Hepatocyte (in vitro differentiated cells): ENCODE results near the gene JARID2. TPM values are rescaled to one million over a fixed set of nuclear protein-coding genes. Genes with fewer than 3 reads are reported as not detected.

Source experiments
- DNase-seq: peaks from one replicate; pipeline ENCODE4 v3.0.0-alpha.2; 2016; ENCODE audit warnings: low spot score
- H2AFZ ChIP-seq: fragments of 200-600 bp; sonication (generic); 2 replicates; pipeline ENCODE4 v1.6.0; 2016; ENCODE audit warnings: antibody characterized with exemption, mild to moderate bottlenecking
- H3K27ac ChIP-seq: fragments of 200-600 bp; sonication (generic); 2 replicates; pipeline ENCODE4 v1.5.1; 2016; ENCODE audit warnings: mild to moderate bottlenecking
- H3K27me3 ChIP-seq: fragments of 200-600 bp; sonication (generic); 2 replicates; pipeline ENCODE4 v1.6.1; 2016
- H3K36me3 ChIP-seq: fragments of 200-600 bp; sonication (generic); replicated peaks from 2 replicates; pipeline ENCODE4 v1.5.1; 2016; ENCODE audit warnings: low read depth; ENCODE audit not compliant: insufficient read depth
- H3K4me1 ChIP-seq: fragments of 200-600 bp; sonication (generic); 2 replicates; pipeline ENCODE4 v1.5.1; 2016; ENCODE audit warnings: mild to moderate bottlenecking, moderate library complexity; ENCODE audit not compliant: insufficient read depth
- H3K4me2 ChIP-seq: fragments of 200-600 bp; sonication (generic); 2 replicates; pipeline ENCODE4 v1.6.0; 2016
- H3K4me3 ChIP-seq: fragments of 200-600 bp; sonication (generic); 2 replicates; pipeline ENCODE4 v1.5.1; 2016; ENCODE audit warnings: mild to moderate bottlenecking
- H3K79me2 ChIP-seq: fragments of 200-600 bp; sonication (generic); 2 replicates; pipeline ENCODE4 v1.6.0; 2017; ENCODE audit warnings: mild to moderate bottlenecking
- H3K9me2 ChIP-seq: fragments of 200-600 bp; sonication (generic); replicated peaks from 2 replicates; pipeline ENCODE4 v1.6.0; 2017; ENCODE audit warnings: mild to moderate bottlenecking; ENCODE audit not compliant: insufficient read depth
- H3K9me3 ChIP-seq: fragments of 200-600 bp; sonication (generic); 2 replicates; pipeline ENCODE4 v1.5.1; 2016; ENCODE audit warnings: low read depth, mild to moderate bottlenecking
- H4K20me1 ChIP-seq: fragments of 200-600 bp; sonication (generic); 2 replicates; pipeline ENCODE4 v1.6.0; 2016; ENCODE audit warnings: mild to moderate bottlenecking; ENCODE audit not compliant: insufficient read depth, poor library complexity, severe bottlenecking
- EZH2 ChIP-seq: fragments of 200-600 bp; sonication (generic); IDR thresholded peaks from 2 replicates; pipeline ENCODE4 v1.6.1; 2016; ENCODE audit warnings: antibody characterized with exemption, mild to moderate bottlenecking, borderline replicate concordance
- EZH2phosphoT487 ChIP-seq: fragments of 200-600 bp; sonication (generic); IDR thresholded peaks from one replicate; pipeline ENCODE4 v1.6.1; 2018; ENCODE audit warnings: antibody characterized with exemption, mild to moderate bottlenecking, low read depth, moderate library complexity; ENCODE audit not compliant: unreplicated experiment, severe bottlenecking
- WGBS: methylation state at CpG from one replicate; pipeline ENCODE4 v1.1.6; 2016; ENCODE audit warnings: low lambda C conversion rate; ENCODE audit errors: missing lambda C conversion rate; 5-methylcytosine and 5-hydroxymethylcytosine counted together
- polyA plus RNA-seq: library from polyadenylated mRNA; unstranded; fragments of >200 nt; fragmentation: Nextera tagmentation; extraction: Ambion mirVana; gene quantifications from 2 replicates; pipeline ENCODE4 v1.2.1, GENCODE V29; 2016
- total RNA-seq: library from RNA; depleted of rRNA; stranded (reverse); fragments of >200 nt; gene quantifications from 2 replicates; pipeline ENCODE4 v1.2.3, GENCODE V29; 2014
- TF ChIP-seq, protein P1 (sequence below): fragments of 200-600 bp; sonication (generic); IDR thresholded peaks from 2 replicates; pipeline ENCODE4 v1.5.1; 2016; ENCODE audit warnings: antibody characterized with exemption, mild to moderate bottlenecking; ENCODE audit not compliant: poor library complexity

JARID2 gene
- total and polyA plus RNA-seq, 2 experiments from 2014 or later, result 4.6 to 11.6 TPM

- H4K20me1 ChIP-seq, result no peaks in the 10 kb centered on the region
Observed at GRCh38 chr6:15456422-15456821, 210.6 kb downstream of the JARID2 start.

GRCh38 chr6:15457121-15457650 is 211.3 kb downstream of the JARID2 start:
- Histone ChIP-seq H2AFZ (no peak overlapping the region), H3K4me1 (peaks cover 14% of the 10 kb centered on the region), H3K9me2 (no peaks in the 10 kb centered on the region), H3K27me3 (no peaks in the 10 kb centered on the region), H3K4me2 (no peak overlapping the region), H3K27ac (no peak overlapping the region), H4K20me1 (no peaks in the 10 kb centered on the region), H3K4me3 (no peak overlapping the region), H3K36me3 (no peaks in the 10 kb centered on the region), H3K9me3 (no peaks in the 10 kb centered on the region), H3K79me2 (peaks cover 5% of the 10 kb centered on the region)
- TF ChIP-seq, protein P1, sequence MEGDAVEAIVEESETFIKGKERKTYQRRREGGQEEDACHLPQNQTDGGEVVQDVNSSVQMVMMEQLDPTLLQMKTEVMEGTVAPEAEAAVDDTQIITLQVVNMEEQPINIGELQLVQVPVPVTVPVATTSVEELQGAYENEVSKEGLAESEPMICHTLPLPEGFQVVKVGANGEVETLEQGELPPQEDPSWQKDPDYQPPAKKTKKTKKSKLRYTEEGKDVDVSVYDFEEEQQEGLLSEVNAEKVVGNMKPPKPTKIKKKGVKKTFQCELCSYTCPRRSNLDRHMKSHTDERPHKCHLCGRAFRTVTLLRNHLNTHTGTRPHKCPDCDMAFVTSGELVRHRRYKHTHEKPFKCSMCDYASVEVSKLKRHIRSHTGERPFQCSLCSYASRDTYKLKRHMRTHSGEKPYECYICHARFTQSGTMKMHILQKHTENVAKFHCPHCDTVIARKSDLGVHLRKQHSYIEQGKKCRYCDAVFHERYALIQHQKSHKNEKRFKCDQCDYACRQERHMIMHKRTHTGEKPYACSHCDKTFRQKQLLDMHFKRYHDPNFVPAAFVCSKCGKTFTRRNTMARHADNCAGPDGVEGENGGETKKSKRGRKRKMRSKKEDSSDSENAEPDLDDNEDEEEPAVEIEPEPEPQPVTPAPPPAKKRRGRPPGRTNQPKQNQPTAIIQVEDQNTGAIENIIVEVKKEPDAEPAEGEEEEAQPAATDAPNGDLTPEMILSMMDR, result no peak
- TF ChIP-seq EZH2, result no peak
- no peak for TF ChIP-seq EZH2phosphoT487
- no peak for DNase-seq
- 81% methylated on average over 4 of the region's 4 CpGs for WGBS

More at GRCh38 chr6:15456422-15456821, 210.6 kb downstream of the JARID2 start:
- H3K36me3 ChIP-seq, result no peaks in the 10 kb centered on the region
- no peaks in the 10 kb centered on the region for H3K9me2 ChIP-seq
- no peaks in the 10 kb centered on the region for H3K9me3 ChIP-seq
- H3K4me1 ChIP-seq, result peaks cover 10% of the 10 kb centered on the region
- H3K4me3 ChIP-seq, result no peak overlapping the region
- H3K27ac ChIP-seq, result no peak overlapping the region
- TF ChIP-seq, protein P1, result no peak
- TF ChIP-seq EZH2phosphoT487 (no peak), EZH2 (no peak)
- H3K27me3 ChIP-seq, result no peaks in the 10 kb centered on the region
- H2AFZ ChIP-seq, result no peak overlapping the region
- H3K79me2 ChIP-seq, result peaks cover 12% of the 10 kb centered on the region
- no peak for DNase-seq
- 61% methylated on average over 2 of the region's 2 CpGs for WGBS
- H3K4me2 ChIP-seq, result no peak overlapping the region

- Histone ChIP-seq H3K9me3 (no peaks in the 10 kb centered on the region), H3K27ac (no peak overlapping the region), H3K4me2 (peak overlapping the region; percentile 61), H3K79me2 (peaks cover 5% of the 10 kb centered on the region), H3K9me2 (no peaks in the 10 kb centered on the region), H2AFZ (no peak overlapping the region), H3K4me3 (no peak overlapping the region), H3K4me1 (peaks cover 17% of the 10 kb centered on the region), H3K27me3 (no peaks in the 10 kb centered on the region), H3K36me3 (no peaks in the 10 kb centered on the region), H4K20me1 (no peaks in the 10 kb centered on the region)
- TF ChIP-seq EZH2phosphoT487, result no peak
- TF ChIP-seq, protein P1, result no peak
- no peak for TF ChIP-seq EZH2
- no peak for DNase-seq
- 46% methylated on average over 14 of the region's 14 CpGs for WGBS
Observed at GRCh38 chr6:15458021-15458459, 212.2 kb downstream of the JARID2 start.
